Amniotic epithelial cell (primary cell): ENCODE measurements around the gene S100A10.

Experiments used
- DNase-seq: peaks from one replicate; pipeline ENCODE4 v3.0.0-alpha.2; 2010; ENCODE audit warnings: low read depth

Gene S100A10

DNA sequence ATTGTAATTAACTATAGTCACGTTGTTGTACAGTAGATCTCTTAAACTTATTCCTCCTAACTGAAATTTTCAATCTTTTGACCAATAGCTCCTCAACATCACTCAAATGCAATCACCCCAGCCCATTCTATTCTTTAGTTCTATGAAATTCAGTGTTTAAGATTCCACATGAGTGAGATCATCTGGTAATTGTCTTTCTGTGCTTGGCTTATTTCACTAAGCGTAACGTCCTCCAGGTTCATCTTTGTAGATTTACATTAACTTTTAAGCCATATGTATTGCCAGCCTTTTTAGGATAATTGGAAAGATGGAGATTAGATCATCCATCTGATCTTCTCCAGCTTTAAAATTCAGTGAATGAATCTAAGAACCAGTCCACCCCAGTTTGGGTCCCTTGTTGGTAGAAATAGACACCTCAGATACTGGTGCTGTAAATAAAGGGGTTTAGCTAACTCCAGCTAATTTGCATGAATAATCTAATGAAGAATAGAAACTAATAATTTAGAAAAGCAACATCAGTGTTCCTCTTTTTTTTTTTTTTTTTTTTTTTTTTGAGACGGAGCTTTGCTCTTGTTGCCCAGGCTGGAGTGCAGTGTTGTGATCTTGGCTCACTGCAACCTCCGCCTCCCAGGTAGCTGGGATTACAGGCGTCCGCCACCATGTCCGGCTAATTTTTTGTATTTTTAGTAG is 7.0 kb downstream of the S100A10 start:
- no peak for DNase-seq

DNA sequence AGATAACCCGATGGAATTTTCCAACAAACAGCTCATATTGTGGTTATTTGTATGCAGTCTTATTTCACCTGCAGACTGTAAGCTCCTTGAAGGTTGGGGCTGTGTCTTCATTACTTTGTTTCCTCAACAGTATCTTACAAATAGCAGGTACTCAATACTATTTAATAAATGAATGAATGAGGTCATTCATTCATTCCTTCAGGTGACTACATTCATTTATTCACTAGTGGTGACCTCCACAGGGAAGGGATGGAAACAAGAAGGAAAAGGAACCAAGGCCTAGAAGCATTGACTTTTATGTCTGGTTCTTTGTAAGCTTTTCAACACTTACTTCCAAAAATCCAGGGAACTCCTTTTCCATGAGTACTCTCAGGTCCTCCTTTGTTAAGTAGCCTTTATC is 7.9 kb downstream of the S100A10 start:
- DNase-seq: no peak

DNA sequence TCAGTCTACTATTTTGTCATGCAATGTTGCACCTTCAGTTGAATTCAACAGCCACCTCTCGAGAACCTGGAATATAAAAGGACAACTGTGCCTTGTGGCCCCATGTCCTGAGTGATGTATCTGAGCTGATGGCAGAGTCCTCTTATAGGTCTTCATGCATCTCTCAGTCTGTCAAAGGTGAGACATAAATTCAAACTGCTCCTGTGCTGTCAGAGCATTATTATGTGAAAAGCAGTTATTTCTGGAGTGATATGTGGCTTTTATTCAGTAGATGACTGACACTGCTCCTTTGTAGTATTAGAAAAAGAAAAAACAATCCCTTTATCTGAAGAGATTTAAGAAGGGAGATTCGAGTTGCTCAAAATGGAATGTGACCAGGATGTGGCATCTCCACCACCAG is 8.4 kb downstream of the S100A10 start:
- no peak for DNase-seq

DNA sequence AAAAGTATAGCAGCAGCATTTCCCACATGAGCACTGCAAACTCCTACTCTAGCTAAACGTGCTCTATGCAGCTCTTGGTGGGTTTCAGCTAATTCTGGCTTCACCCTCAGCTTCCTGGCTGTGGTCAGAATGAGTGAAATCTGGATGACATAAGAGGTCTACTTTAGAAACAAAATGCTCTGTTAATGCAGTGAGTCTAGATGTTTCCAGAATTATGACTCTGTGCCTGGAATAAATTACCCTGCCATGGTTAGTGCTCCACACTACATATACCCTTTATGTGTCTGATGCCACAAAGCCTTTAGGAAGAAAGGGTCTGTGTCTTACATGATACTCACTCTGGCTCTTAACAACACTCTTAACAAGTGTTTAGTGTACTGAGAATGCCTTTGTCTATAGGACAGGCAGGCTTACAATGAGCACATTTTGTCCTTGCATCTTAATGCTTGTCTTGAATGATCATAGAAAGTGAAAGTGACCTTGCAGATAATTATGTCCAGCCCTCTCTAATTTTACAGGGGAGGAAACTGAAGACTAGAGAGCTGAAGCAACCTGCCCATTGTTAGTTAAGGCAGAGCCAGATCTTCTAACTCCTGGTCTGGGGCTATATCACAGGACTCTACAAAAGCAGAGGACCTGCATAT is 9.2 kb downstream of the S100A10 start:
- no peak for DNase-seq

DNA sequence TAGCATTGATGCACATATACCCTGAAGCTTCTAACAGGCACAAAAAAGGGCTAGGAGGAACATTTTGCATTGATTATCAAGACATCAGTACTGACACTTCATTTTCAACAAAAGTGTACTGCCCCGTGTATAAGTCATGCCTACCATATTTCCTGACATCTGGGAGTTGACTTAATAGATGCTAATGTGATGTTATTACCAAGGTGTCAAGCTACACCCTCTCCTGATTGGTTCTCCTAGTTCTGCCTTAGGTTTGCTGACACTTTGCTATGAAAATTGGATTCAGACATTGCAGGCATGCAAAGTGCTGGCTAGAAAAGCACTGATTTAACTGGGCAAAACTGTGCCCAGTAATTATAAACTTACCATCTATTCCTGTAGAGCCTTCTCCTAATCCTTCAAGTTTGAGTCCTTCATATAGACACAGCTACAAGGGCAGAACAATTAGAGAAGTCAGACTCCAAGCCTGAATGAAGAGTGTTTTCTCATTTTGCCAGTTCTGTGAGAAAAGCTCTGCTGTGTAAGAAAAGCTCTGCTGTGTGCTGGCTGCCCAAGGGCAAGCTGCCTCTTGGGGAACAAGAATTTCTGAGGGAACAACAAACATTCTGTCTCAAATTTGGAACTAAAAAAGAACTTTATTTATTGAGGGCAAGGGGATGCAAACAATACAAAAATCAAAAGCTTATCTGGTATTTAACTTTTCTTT is 11.2 kb downstream of the S100A10 start:
- no peak for DNase-seq

DNA sequence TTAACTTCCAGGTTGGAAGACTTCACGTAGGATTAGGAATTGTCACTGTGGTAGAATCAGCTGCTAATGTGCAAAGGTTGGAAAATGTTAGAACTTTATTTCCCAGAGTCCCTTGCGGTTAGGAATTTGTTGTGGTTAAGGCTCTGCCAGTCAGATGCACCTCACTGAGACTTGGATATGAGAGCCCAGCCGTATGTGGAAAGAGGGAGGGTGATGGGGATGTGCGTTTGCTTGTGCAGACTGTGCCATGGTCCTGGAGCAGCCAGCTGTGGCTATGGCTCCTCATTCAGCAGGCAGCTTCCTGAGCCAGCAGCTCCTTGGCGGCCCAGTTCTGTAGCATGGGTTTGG is 12.5 kb downstream of the S100A10 start:
- DNase-seq: peak; percentile 78

DNA sequence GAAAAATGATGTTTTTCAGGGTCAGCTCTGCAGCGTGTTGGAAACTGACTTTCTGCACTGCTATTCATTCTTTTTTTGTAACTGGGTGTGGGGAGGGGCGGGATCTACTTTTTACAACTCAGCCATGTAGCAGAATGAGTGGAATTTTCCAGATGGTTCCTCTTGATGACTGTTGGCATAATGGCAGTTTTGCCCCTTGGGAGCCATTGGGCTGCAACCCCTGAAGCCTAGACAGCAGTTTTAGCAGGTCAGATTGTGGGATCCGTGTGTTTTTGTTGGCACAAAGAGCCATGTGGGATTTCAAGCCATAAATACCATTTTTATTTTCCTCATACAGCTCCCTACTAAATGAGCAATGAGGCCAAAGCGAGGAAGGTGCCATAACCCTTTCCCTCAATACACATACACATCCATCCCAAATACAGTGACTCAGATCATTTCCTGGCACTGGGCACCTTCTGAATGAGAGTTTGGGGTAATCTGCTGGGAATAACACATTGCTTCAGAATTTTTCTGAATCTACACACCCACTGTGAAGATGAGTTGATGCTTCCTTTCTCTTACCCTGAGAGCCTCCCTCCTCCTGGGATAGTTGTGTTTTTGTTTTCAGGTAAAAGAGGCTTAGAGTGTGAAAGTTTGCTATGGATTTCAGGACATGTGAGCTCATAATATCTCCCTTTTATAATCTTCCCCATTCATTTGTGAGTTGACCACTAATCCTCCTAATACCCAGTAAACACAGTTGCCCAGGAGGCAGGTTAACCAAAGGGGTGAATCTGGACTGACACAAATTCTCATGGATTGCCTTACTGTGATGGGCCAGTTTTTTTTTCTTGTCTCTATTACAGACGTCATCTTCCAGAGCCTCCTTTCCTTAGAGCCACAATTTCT is 13.1 kb downstream of the S100A10 start:
- peak; percentile 76 for DNase-seq

DNA sequence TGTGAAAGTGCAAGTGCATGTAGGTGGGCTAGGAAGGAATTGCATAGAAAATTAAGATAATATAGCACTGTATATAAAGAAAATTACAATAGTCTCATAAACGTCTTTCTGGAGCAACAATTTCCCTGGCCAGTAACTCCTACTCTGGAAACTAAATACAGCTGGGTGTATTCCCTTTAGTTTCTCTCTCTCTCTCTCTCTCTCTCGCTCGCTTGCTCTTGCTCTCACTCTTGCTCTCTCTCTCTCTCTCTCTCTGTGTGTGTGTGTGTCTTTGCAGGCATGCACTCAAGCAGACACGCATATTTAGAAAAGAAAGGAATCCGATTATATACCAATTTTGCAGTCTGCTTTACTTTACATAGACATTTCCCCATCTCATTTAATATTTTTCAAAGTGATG is 14.7 kb downstream of the S100A10 start:
- peak; percentile 54 for DNase-seq

DNA sequence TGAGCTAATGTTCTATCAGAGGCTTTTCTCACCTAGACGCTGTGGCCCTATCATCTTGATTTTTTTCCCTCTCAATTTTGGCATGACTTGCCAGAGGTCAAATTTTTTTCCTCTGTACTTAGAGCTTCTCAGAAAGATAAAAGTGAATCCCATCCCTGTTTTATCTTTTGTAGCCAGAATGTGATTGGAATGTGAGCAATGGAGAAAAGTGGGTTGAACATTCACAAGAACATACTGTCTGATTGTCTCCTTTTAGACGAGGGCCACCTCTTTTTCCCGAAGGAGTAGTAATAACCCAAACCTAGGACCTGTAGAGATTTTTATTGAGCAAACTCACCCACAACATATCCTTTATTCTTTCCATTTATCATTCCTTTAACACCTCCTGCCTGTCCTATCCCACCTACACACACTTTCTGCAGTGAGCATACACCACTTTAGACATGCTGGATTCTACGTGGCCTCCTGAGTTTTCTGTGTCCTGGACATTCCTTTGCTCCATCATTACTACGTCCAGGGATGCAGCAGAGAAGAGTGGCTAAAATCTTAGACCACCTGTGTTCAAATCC is 15.9 kb downstream of the S100A10 start:
- DNase-seq: no peak

DNA sequence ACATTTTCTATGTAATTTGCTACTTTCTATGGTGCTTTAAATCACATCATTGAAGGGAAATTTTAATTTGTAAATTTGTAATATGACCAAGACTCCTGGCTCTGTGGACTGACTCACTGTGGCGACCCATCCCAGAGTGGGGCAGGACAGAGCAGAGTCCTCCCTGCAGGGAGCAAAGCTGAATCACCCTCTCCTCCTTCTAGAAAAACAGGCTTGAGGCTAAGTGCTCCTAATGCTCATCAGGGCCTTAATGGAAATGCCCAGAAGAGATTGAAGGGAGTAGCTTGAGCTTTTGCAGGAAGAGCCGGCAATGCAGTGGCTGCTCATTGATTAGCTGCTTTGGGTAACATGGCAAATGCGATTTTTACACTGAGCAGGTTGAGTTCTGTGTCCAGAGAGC is 16.8 kb downstream of the S100A10 start:
- DNase-seq: peak; percentile 67

DNA sequence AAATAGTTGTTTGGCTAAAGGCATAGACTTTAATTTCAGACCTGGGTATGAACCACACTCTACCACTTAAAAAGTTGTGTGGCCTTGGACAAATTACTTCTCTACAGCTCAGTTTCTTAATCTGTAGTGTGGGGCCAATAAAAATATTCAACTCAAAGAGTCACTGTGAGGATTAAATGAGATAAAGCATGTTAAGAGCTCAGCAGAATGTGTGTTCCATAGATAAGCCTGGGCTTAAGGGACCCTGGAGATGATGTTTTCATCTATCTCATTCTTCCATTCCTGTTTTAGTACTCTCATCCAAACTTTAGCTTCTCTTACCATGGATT is 17.7 kb downstream of the S100A10 start:
- DNase-seq: no peak

DNA sequence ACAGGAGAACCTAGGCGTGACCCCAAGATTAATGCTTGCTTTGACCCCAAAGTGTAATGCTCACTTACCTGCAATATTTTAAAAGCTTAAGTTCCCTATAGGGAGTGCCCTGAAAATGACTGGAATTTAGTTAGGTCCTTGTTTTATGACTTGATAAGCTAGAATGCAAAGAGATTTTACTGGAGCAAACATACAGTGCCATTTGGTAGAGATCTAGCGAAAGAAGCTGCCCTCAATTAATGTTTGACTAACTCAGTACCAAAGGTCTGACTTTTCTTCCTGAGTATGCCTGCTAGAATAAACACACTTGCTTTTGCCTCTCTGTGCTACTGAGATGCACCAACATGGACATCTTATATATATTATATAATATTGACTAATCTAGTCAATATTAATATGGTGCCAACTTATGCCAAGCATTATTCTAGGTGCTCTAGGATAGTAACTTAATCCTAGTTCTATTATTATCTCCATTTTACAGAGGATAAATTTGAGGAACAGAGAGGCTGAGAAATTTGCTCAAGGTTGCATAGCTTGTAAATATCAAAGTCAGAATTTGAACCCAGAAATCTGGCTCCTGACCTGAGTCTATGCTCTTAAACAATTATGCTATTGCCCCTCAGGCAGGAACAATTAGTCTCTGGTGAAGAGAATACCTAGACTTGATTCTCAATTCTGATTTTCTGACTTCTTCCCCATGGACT is 18.2 kb downstream of the S100A10 start:
- DNase-seq: no peak

DNA sequence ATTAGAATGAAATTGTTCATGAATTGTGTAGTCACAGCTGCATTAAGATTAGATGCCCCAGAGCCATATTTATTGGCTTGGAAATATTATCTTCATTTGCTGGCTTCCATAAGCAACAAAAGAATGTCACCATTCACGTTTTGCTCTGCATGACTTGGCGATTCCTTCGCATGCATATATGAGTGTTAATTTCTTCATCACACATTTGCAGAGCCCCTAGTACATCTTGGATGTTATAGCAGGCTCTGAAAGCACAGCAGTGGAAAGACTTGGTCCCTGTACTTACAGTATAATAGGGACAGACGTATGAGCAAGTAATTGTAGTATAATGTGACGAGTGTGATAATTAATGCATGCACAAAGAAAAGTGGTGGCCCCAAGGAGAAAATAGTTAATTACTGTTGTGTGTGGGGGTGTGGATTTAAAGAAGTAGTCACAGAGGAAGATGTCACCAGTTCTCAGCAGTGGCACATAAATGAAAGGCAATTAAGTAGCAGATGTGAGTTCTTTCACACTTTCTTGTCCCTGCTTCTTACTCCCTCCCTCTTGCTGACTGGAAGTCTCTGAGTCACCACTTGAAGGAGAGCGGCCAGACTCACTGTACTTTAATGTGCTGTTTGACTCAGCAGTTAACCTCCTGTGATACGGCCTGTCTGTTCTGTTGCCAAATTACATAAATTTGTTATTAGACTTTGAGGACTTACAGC is 21.0 kb downstream of the S100A10 start:
- peak; percentile 95 for DNase-seq

DNA sequence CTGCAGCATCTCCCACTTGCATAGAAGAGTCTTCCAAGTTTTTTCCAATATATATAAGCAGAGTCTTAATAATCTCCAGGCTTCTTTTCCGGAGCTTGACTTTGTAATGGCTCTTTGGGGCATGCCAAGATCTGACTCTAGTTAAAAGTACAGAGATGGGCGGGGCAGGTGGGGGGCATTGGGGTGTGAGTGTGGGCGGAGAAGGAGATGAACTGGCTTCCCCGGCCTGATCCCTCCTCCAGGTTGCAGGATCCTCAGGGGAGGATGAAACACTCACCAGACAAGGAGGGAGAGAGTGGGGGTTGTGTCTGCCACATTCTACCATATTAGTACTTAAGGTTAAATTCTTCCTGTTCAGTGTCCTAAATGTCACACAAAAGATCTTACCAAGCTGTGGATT is 23.0 kb downstream of the S100A10 start:
- DNase-seq: peak; percentile 77

DNA sequence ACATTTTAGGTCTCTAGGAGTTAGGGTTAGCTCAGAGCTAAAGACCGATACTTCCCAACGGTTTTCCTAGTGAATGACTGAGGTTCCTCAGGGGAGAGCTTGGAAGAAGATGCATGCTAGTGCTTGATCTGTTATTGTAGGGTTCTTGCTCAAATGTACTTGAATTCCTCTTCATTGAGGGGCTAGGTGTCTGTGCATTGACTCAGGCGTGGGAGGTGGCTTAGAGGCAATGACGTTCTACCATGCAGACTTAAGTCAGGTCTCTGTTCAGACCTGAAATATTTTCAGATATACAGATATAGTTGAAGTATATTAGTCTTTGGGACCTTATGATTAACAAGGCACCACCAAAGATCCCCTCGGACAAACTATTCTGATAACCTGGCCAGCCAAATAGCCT is 23.5 kb downstream of the S100A10 start:
- DNase-seq: peak; percentile 49

DNA sequence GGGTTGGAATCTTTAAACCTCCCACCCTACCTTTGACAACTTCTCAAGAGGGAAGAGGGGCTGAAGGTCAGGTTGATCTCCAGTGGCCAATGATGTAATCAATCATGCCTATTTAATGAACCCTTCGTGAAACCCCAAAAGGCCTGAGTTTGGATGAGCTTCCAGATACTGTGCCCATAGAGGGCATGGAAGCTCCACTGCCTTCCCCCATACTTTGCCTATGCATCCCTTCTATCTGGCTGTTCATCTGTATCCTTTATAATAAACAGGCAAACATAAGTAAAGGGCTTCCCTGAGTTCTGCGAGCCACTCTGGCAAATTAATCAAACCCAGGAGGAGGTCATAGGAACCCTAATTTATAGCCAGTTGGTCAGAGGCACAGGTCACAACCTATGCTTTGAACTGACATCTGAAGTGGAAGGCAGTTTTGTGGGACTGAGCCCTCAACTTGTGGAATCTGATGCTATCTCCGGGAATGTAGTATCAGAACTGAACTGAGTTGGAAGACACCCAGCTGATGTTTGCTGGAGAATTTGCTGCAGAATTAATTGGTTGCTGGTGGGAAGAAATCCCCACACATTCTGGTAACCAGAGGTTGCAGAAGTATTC is 24.8 kb downstream of the S100A10 start:
- no peak for DNase-seq

DNA sequence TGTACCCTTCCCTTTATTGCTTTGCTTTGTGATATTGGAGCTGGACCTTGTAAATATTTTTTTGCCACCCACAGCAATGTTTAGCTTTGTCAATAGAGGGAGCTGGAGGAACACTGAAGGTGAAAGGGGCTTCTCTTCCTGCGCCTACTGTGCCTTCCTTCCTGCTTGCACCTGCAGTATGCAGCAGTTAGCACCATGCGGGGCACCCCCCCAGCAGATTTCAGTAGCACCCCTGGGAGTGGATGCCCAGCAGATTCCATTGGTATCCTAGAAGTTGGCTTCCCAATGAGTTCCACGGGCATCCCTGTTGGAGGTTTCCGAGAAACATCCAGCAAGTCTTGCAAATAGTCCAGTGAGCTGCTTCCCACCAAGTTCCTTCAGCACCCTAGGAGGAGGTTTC is 25.6 kb downstream of the S100A10 start:
- peak; percentile 57 for DNase-seq

DNA sequence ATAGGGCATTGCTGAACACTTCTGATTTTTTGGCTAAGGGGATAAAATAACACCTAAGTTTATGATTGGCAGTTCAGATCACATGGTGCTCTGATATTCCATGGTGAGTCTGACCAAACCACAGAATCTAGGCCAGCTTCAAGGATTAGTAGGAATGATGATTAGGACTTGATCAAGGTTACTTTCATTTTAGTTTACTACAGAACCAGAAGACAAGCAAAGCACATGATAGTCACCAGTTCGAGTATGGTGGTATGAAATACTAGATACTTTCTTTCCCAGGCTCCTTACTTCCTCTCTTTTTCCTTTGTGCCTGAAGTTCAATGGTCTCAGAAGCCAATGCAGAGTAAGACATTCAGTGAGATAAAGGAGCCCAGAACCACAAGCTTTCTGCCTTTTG is 26.6 kb downstream of the S100A10 start:
- peak; percentile 78 for DNase-seq

DNA sequence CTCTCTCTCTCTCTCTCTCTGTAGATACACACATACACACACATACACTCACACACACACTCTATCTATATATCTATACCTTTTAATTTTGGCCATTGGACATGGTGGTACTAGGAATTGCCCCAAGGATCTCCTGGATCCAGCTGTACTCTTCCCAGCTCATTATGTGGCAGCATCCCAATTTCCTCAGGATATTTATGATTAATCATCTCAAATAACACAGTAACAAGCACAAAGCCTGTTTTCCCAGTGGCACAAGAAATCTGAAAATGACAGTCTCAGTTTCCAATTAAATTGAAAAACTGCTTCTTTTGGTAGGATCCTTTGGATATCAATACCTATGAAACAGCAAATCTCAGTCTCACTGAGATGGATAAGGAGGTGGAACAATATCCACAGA is 27.6 kb downstream of the S100A10 start:
- DNase-seq: no peak

DNA sequence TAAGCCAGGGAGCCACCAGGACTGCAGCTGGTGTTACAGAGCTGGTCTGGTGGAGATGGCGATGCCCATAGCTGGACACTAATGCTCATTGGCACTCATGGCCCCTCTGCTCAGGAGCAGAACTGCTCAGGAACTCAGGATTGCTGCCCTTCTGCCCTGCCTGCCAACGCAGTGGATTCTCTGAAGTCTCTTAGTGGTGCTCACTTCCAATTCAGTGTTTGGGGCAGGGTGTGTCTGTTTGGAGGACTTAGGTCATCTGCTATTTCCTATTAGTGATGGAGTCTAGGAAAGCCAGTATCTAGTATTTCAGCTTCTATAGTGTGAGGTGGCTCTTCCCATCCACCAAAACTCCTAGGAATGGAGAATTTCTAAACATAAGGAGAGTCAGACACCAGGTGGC is 29.1 kb downstream of the S100A10 start:
- DNase-seq: no peak

DNA sequence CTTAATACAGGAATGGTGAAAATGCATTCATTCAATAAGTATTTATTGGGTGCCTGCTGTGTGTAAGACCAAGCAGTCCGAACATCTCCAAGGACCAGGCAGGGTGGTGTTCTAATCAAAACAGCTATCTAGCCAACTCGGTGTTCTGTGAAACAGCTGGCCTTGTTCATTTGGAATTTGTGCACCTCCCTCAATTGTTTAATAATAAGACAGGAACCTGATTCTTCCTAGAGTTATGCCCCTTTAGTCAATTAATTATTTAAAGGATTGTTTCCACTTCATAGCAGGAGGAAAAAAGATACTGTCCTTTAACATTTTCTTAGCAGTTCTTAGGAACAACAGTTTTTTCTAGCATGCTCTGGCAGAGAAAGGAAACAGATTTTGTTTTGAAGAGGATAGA is 30.4 kb downstream of the S100A10 start:
- DNase-seq: no peak
